ENCODE data around the gene TMEM79. TPM values are rescaled to one million over a fixed set of nuclear protein-coding genes. Genes with fewer than 3 reads are reported as not detected.

The TMEM79 gene
- total RNA-seq, 1 donor from 2014 or later: 5.1 TPM

DNA sequence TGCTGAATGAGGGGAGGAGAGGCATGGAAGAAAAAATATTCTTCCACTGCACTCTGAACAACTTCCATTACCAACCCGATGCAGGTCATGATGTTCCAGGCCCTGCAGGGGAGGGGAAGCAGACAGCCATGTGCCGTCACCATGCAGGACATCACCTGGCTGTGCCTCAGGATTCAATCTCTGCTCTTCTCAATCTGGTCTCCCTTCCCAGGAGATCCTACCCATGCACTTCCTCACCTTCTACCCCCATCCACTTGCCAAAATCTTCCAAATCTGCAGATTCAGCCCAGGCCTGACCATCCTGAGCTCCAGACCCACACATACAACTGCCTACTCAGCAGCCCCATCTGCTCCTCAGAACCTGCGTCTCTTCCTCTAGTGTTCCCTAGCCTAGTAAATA lies 30.5 kb upstream of the TMEM79 start:
- TF ChIP-seq, protein P1, sequence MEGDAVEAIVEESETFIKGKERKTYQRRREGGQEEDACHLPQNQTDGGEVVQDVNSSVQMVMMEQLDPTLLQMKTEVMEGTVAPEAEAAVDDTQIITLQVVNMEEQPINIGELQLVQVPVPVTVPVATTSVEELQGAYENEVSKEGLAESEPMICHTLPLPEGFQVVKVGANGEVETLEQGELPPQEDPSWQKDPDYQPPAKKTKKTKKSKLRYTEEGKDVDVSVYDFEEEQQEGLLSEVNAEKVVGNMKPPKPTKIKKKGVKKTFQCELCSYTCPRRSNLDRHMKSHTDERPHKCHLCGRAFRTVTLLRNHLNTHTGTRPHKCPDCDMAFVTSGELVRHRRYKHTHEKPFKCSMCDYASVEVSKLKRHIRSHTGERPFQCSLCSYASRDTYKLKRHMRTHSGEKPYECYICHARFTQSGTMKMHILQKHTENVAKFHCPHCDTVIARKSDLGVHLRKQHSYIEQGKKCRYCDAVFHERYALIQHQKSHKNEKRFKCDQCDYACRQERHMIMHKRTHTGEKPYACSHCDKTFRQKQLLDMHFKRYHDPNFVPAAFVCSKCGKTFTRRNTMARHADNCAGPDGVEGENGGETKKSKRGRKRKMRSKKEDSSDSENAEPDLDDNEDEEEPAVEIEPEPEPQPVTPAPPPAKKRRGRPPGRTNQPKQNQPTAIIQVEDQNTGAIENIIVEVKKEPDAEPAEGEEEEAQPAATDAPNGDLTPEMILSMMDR (IDR thresholded peaks at IDR 0.05; ENCODE audit: unreplicated experiment): no peak
- no peak for DNase-seq (ENCODE audit: low spot score, unreplicated experiment)
- Mint-ChIP-seq H3K9me3 (ENCODE audit: low read depth) (no peaks in the 10 kb centered on the region), H3K4me3 (ENCODE audit: low read depth) (no peak overlapping the region), H3K27me3 (no peaks in the 10 kb centered on the region), H3K4me1 (ENCODE audit: low read depth) (no peaks in the 10 kb centered on the region), H3K36me3 (ENCODE audit: insufficient read depth) (peaks cover 28% of the 10 kb centered on the region), H3K27ac (no peak overlapping the region)

DNA sequence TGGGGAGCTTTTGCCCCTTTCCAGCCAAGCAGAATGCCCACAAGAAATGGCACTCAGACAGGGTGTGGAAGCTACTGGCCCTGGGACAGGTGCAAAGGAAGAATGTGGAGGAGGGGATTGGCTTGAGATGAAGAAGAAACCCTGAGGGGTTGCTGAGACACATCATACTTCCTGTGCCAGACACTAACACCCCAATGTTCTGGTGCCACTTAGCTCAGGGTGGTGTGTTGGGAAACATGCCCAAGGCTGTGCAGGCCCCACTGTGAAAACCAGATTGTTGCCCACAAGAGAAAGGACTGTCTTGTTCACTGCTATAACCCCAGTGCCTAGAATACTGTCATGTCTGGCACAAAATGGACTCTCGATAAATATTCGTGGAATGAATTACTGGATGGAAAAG lies 26.4 kb upstream of the TMEM79 start:
- Mint-ChIP-seq H3K36me3 (ENCODE audit: insufficient read depth) (peaks cover 37% of the 10 kb centered on the region), H3K4me3 (ENCODE audit: low read depth) (no peak overlapping the region), H3K9me3 (ENCODE audit: low read depth) (no peaks in the 10 kb centered on the region), H3K27me3 (no peaks in the 10 kb centered on the region), H3K4me1 (ENCODE audit: low read depth) (no peaks in the 10 kb centered on the region), H3K27ac (peak overlapping the region; percentile 13)
- DNase-seq (ENCODE audit: low spot score, unreplicated experiment): no peak
- TF ChIP-seq, protein P1 (IDR thresholded peaks at IDR 0.05; ENCODE audit: unreplicated experiment): no peak

DNA sequence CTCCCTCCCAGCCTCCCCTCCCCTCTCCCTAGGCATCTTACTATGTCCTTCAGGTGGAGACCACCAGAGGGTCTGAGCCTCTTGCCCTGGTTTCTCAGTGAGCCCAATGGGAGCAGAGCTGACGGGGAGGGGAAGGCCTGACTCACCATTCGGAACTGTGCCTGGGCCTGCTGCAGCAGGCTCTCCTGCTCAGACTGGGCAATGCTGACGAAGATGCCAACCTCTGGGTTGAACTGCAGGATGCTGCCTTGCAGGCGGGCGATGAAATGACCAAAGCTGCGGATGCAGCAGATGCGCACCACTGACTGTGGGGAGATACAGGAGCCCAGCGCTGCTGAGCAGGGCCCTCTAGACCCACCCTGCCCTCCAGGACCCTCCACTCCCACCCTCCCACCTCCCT lies 25.3 kb upstream of the TMEM79 start:
- TF ChIP-seq, protein P1 (IDR thresholded peaks at IDR 0.05; ENCODE audit: unreplicated experiment): no peak

DNA sequence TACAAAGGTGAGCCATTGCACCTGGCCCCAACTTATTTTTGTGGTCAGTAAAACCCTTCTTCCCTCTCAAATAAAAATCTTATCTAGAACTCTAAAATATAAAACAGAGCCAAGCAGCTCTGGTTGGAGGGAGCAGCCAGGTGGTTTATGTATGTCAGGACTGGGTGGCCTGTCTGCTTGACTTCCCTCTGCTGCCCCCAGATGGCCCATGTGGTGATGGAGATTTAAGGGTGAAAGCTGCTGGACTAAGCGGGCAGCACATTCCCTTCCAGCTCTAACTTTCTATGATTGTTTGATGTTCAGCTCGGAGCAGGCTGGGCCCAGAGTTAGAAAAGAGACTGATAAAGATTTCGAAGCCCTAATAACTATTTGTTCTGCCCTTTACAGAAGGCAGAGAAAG lies 24.3 kb upstream of the TMEM79 start:
- H3K27ac Mint-ChIP-seq: no peak overlapping the region
- H3K9me3 Mint-ChIP-seq (ENCODE audit: low read depth): no peaks in the 10 kb centered on the region
- H3K36me3 Mint-ChIP-seq (ENCODE audit: insufficient read depth): peaks cover 34% of the 10 kb centered on the region

More for the DNA sequence above, 25.3 kb upstream of the TMEM79 start:
- Mint-ChIP-seq H3K36me3 (ENCODE audit: insufficient read depth) (peaks cover 34% of the 10 kb centered on the region), H3K4me1 (ENCODE audit: low read depth) (no peaks in the 10 kb centered on the region), H3K27me3 (no peaks in the 10 kb centered on the region), H3K4me3 (ENCODE audit: low read depth) (no peak overlapping the region), H3K9me3 (ENCODE audit: low read depth) (no peaks in the 10 kb centered on the region), H3K27ac (no peak overlapping the region)
- DNase-seq (ENCODE audit: low spot score, unreplicated experiment): no peak

DNA sequence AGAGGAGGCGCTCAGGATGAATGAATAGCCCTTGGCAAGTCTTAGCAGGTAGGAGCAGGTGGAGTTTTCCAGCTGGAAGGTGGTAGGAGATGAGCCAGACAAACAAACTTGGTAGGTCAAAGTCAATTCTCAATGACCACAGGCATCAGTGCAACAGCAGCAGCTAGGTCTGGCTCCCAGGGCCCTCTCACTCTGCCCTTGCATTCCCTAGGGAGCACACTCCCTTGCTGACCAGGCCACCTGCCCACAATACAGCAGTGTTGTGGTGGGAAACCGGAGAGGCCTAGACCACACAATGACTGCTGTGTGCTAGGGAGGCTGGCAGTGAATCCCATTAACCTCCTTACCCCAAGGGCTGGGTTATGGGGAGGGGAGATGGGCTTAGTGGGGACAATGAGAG lies 23.2 kb upstream of the TMEM79 start:
- Mint-ChIP-seq H3K9me3 (ENCODE audit: low read depth) (no peaks in the 10 kb centered on the region), H3K4me1 (ENCODE audit: low read depth) (no peaks in the 10 kb centered on the region), H3K4me3 (ENCODE audit: low read depth) (no peak overlapping the region), H3K27me3 (no peaks in the 10 kb centered on the region), H3K36me3 (ENCODE audit: insufficient read depth) (peaks cover 39% of the 10 kb centered on the region), H3K27ac (peak overlapping the region; percentile 5)
- no peak for DNase-seq (ENCODE audit: low spot score, unreplicated experiment)
- TF ChIP-seq, protein P1 (IDR thresholded peaks at IDR 0.05; ENCODE audit: unreplicated experiment): no peak

More for the DNA sequence above, 24.3 kb upstream of the TMEM79 start:
- Mint-ChIP-seq H3K4me1 (ENCODE audit: low read depth) (no peaks in the 10 kb centered on the region), H3K27me3 (no peaks in the 10 kb centered on the region), H3K4me3 (ENCODE audit: low read depth) (no peak overlapping the region)
- TF ChIP-seq, protein P1 (IDR thresholded peaks at IDR 0.05; ENCODE audit: unreplicated experiment): no peak
- no peak for DNase-seq (ENCODE audit: low spot score, unreplicated experiment)
